Aorta (tissue), 5 donors: ENCODE data around the gene VCAM1. TPM values are rescaled to one million over a fixed set of nuclear protein-coding genes. Genes with fewer than 3 reads are reported as not detected.
A peak's percentile ranks its signal among the peaks of the same experiment; 100 is the strongest.

Experiments
- ATAC-seq: fragments of 200-7000 bp; cut with Tn5 transposase; one replicate; pipeline ENCODE4 v1.9.1; 2022; ENCODE audit warnings: moderate library complexity; ENCODE audit not compliant: low FRiP score
- DNase-seq, 2 donors: peaks; one replicate each; pipeline ENCODE4 v3.0.0-alpha.2; 2020
- H3K27ac ChIP-seq, 2 donors: one replicate each; pipeline ENCODE4 v1.5.1; 2013; ENCODE audit warnings: low read length in 2 of 2, mild to moderate bottlenecking in 2 of 2, moderate library complexity in 2 of 2, control low read depth in 1 of 2, inconsistent platforms in 1 of 2, low read depth in 1 of 2
- H3K27me3 ChIP-seq, 2 donors: one replicate each; pipeline ENCODE4 v1.6.1; 2013; ENCODE audit warnings: control low read depth in 1 of 2, low read length in 1 of 2, mild to moderate bottlenecking in 1 of 2, moderate library complexity in 1 of 2; ENCODE audit not compliant: insufficient read depth in 2 of 2, control insufficient read depth in 1 of 2
- H3K36me3 ChIP-seq, 2 donors: one replicate each; pipeline ENCODE4 v1.6.1; 2013; ENCODE audit warnings: control low read depth in 1 of 2, low read length in 1 of 2, mild to moderate bottlenecking in 1 of 2; ENCODE audit not compliant: insufficient read depth in 2 of 2, control insufficient read depth in 1 of 2
- H3K4me1 ChIP-seq, 2 donors: one replicate each; pipeline ENCODE4 v1.6.1; 2013; ENCODE audit warnings: low read length in 2 of 2, control low read depth in 1 of 2, mild to moderate bottlenecking in 1 of 2, moderate library complexity in 1 of 2; ENCODE audit not compliant: insufficient read depth in 2 of 2, control insufficient read depth in 1 of 2
- H3K4me3 ChIP-seq, 2 donors: one replicate each; pipeline ENCODE4 v1.5.1; 2013; ENCODE audit warnings: low read length in 2 of 2, control low read depth in 1 of 2, mild to moderate bottlenecking in 1 of 2
- H3K9me3 ChIP-seq: one replicate; pipeline ENCODE4 v1.6.1; 2013; ENCODE audit warnings: mild to moderate bottlenecking, low read length; ENCODE audit not compliant: control insufficient read depth
- WGBS, 2 donors: extraction: QIAGEN DNeasy Blood & Tissue Kit; methylation state at CpG; one replicate each; pipeline ENCODE4 v1.1.7; 2013; 5-methylcytosine and 5-hydroxymethylcytosine counted together
- intact Hi-C, 2 donors: fragments of 100-400 bp; cut with DNase I; formaldehyde crosslinking; loops; one replicate each; pipeline versions ENCODE4 v1.14.2 to v1.15.0; 2022
- long read RNA-seq, 2 donors: library from polyadenylated mRNA; unstranded; transcript quantifications; one replicate each; pipeline ENCODE4 v2.0.0, GENCODE V29; 2020 to 2021
- polyA plus RNA-seq, 2 donors: library from polyadenylated mRNA; stranded (reverse); fragments of 200-250 nt; gene quantifications; one replicate each; pipeline ENCODE4 v1.2.3, GENCODE V29; 2013
- total RNA-seq, 2 donors: library from RNA; stranded (reverse); fragmentation: NEBNext Ultra II Directional; extraction: Animal tissue kit (Norgen Biotek cat#: 25700); gene quantifications; one replicate each; pipeline ENCODE4 v1.2.1, GENCODE V29; 2021
- donor health status: healthy with polysubstance abuse.
- donor health status: Bipolar disorder and iron deficiency.
- donor health status: DM: no; HTN: no; CAD: no.
- donor health status: DM: no; HTN: no; CAD: no.
- donor health status: DM: yes; HTN: yes; CAD: no.

Gene VCAM1, protein sequence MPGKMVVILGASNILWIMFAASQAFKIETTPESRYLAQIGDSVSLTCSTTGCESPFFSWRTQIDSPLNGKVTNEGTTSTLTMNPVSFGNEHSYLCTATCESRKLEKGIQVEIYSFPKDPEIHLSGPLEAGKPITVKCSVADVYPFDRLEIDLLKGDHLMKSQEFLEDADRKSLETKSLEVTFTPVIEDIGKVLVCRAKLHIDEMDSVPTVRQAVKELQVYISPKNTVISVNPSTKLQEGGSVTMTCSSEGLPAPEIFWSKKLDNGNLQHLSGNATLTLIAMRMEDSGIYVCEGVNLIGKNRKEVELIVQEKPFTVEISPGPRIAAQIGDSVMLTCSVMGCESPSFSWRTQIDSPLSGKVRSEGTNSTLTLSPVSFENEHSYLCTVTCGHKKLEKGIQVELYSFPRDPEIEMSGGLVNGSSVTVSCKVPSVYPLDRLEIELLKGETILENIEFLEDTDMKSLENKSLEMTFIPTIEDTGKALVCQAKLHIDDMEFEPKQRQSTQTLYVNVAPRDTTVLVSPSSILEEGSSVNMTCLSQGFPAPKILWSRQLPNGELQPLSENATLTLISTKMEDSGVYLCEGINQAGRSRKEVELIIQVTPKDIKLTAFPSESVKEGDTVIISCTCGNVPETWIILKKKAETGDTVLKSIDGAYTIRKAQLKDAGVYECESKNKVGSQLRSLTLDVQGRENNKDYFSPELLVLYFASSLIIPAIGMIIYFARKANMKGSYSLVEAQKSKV
- total RNA-seq (10 to 100 TPM; 27.8 to 78.8 TPM), polyA plus RNA-seq (10 to 100 TPM in 1 of 2 donors, 1 to 10 TPM in 1; 7.5 to 18.7 TPM)
- long read RNA-seq, donor 1, transcript VCAM1-201 (9 exons, 3,083 nt), result major isoform, 26 of 45 reads
- long read RNA-seq, donor 1, partial matches to known transcripts, result 12 of 45 reads
- long read RNA-seq, donor 1, other reads (novel, unspliced or antisense), result 2 of 45 reads
- long read RNA-seq, donor 2, transcript VCAM1-201 (9 exons, 3,083 nt), result major isoform, 76 of 95 reads
- long read RNA-seq, donor 2, partial matches to known transcripts, result 13 of 95 reads
- long read RNA-seq, donor 2, other reads (novel, unspliced or antisense), result 3 of 95 reads

DNA sequence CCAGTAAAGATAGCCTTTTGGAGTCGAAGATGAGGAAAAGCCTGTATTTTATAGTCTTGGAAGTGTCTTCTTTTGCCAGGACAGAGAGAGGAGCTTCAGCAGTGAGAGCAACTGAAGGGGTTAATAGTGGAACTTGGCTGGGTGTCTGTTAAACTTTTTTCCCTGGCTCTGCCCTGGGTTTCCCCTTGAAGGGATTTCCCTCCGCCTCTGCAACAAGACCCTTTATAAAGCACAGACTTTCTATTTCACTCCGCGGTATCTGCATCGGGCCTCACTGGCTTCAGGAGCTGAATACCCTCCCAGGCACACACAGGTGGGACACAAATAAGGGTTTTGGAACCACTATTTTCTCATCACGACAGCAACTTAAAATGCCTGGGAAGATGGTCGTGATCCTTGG lies at the start of gene VCAM1:
VCAM1 (plus strand) TSS at position 253 of the 400 bp plus-strand sequence; CDS start at position 372, 119 bp downstream.
- Histone ChIP-seq H3K36me3 (no peaks in the 10 kb centered on the region), H3K27ac (no peak within 1 kb of the TSS), H3K4me3 (peak within 1 kb of the TSS; percentile 20 to 59), H3K4me1 (peaks cover 1 to 5% of the 10 kb centered on the region in 2 donors), H3K27me3 (no peaks in the 10 kb centered on the region), H3K9me3 (no peaks in the 10 kb centered on the region)
- intact Hi-C loops, result no loop called here
- DNase-seq (no peak), ATAC-seq (no peak)
- 14 to 17% methylated on average over 7 of the region's 7 CpGs for WGBS, 2 donors

GRCh38 chr1:100670083-100670482 lies 49.5 kb upstream of the VCAM1 start:
- ATAC-seq (no peak), DNase-seq (no peak)
- Histone ChIP-seq H3K27ac (no peak overlapping the region), H3K4me3 (no peak overlapping the region), H3K4me1 (no peaks in the 10 kb centered on the region), H3K9me3 (peaks cover 2% of the 10 kb centered on the region), H3K27me3 (no peaks in the 10 kb centered on the region), H3K36me3 (no peaks in the 10 kb centered on the region)
- WGBS, 2 donors, result 77 to 83% methylated on average over 1 of the region's 1 CpG
- intact Hi-C loops, result no loop called here

DNA sequence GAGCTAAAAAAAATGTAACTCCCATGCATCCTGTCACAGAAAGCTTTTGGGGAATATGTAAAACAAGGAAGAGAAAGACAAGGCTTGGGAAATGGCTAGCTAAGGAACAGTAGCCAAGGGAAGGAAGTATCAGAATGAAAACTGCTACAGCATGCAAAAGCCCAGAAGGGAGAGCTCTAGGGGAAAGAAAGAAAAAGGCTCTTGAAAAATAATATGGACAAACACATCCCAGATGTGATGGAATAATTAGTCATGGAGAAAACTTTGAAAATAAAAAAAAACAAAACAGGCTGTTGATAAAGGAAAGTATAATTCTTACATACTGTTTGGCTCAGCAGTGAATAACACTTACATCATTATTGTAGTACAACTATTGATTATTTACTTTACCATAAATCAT lies 47.9 kb upstream of the VCAM1 start:
- ATAC-seq, result no peak
- intact Hi-C loops, result no loop called here
- DNase-seq, result no peak

DNA sequence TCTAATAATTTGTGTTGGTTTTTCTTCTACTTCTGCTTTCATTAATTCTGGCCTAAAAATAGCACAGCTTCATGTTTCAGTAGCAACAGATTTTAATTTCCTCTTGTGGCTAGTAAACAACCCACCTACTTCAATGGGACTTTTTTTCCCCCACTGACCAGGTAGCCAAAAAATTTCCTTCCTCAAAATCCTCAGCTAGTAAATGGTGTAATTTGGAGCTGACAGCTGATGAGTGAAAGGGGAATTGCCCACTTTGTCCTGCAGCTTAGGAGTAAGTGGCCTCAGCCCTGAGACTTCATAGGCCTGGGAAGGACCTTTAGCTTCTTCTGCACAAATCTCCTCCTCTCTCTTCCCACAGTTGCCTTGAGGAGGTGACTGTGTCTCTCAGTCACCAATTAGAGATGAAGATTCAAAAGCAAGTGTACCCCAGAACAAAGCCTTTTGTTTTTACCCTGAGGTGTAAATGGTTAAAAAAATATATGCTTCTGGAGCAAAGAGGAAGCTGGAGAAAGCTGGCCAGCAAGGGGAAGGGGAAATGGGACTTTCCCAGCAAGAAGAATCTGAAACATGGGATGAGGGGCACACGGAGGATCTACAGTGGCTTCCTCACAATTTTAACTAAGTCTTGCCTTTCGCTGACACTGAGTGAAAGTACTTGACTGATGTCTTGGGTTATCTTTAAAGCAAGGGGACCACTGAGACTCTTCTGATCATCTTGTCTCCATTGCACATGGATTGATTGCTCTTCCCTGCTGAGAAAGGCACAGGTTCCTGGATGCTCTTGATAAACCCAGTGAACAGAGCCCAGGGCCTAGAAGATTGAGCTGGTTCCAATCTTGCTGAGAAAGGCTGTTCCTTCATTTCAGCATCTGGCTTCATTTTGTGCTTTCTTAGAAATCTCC lies 35.8 kb upstream of the VCAM1 start:
- WGBS, 2 donors, result 85 to 93% methylated on average over 2 of the region's 2 CpGs
- Histone ChIP-seq H3K36me3 (no peaks in the 10 kb centered on the region), H3K27ac (no peak overlapping the region), H3K4me3 (no peak overlapping the region), H3K27me3 (no peaks in the 10 kb centered on the region), H3K4me1 (no peaks in the 10 kb centered on the region), H3K9me3 (no peaks in the 10 kb centered on the region)
- intact Hi-C loops, result no loop called here
- DNase-seq (peak in 1 of 2 donors; percentile 42), ATAC-seq (no peak)

More for the DNA sequence above, 47.9 kb upstream of the VCAM1 start:
- Histone ChIP-seq H3K9me3 (peaks cover 3% of the 10 kb centered on the region), H3K4me1 (no peaks in the 10 kb centered on the region), H3K4me3 (no peak overlapping the region), H3K27me3 (no peaks in the 10 kb centered on the region), H3K27ac (no peak overlapping the region), H3K36me3 (no peaks in the 10 kb centered on the region)

DNA sequence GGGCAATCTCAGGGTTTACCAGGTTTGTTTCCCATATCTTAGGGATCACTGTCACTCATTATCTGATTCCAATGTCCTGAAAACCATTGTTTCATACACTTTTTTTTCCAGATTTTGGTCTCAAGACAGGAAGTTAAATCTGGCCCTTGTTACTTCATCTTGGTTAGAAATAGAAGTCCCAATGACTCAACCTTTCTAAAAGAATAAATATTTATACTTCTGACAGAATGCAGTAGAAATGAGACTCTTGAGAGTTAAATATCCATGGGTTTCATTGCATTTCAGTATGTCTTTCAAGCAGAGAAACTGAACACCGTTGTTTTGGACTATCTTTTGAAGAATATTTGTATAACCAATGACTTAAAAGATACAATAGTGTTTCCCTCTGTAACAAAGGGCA lies 19.8 kb upstream of the VCAM1 start:
- Histone ChIP-seq H3K4me3 (no peak overlapping the region), H3K4me1 (peaks cover 6 to 11% of the 10 kb centered on the region in 2 donors), H3K27ac (peak overlapping the region; percentile 33 to 67), H3K9me3 (no peaks in the 10 kb centered on the region), H3K27me3 (no peaks in the 10 kb centered on the region), H3K36me3 (no peaks in the 10 kb centered on the region)
- intact Hi-C loops, result loop anchor here in 1 of 2 donors (5.0 to 10.0 kb wide), 4 partner anchors 38 to 165 kb away; partner anchors contain the start of gene GPR88
- ATAC-seq (no peak), DNase-seq (no peak)
- 5 to 7% methylated on average over 1 of the region's 1 CpG for WGBS, 2 donors

DNA sequence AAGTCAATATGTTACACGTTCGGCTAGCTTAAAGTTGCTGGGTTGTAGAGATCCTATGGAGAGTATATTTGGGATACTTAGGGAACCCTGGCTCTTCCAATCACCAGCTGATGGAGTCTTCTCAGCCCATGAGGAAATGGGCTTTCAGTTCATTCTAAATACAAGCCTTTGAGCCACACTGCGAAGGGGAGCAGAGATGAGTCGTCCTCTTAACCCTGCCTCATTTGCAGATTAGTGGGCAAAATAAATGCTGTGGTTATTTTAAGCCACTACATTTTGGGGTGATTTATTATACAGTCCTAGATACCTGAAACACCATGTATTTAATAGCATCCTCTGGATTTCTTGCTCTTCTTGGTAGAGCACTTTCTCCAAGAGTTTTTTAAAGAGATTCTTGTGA lies 19.0 kb upstream of the VCAM1 start:
- DNase-seq (no peak), ATAC-seq (no peak)
- H3K27ac ChIP-seq, result peak overlapping the region; percentile 48 to 67
- H3K4me3 ChIP-seq, result no peak overlapping the region
- WGBS, 2 donors, result 44 to 49% methylated on average over 4 of the region's 4 CpGs
- H3K4me1 ChIP-seq, result peaks cover 6 to 11% of the 10 kb centered on the region in 2 donors
- H3K36me3 ChIP-seq, result no peaks in the 10 kb centered on the region
- H3K27me3 ChIP-seq, result no peaks in the 10 kb centered on the region
- intact Hi-C loops, result loop anchor here in 1 of 2 donors (5.0 to 10.0 kb wide), 4 partner anchors 37 to 166 kb away; partner anchors contain the start of gene GPR88
- no peaks in the 10 kb centered on the region for H3K9me3 ChIP-seq

DNA sequence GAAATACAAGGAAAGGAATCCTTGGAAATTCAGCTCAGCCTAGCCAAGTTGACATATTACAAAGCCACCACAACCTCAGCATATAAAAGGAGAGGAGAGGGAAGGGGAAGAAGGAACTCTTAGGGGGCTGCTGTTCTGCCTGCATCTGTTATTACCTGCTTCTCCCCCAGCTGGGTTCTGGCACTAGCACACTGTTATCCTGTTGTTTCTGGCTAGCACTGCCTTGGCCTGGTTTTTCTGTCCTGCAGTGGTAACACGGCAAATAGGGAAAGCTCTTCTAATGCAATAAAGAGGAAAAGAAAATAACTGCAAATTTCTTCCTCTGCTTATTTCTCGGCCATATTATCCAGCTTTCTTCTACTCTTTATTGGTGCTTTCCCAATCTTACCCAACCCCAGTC lies 16.5 kb upstream of the VCAM1 start:
- H3K36me3 ChIP-seq, result no peaks in the 10 kb centered on the region
- H3K4me1 ChIP-seq, result peaks cover 6 to 11% of the 10 kb centered on the region in 2 donors
- intact Hi-C loops, result loop anchor here in 1 of 2 donors (5.0 to 10.0 kb wide), 4 partner anchors 34 to 168 kb away; partner anchors contain the start of gene GPR88
- WGBS, 2 donors, result 2 to 6% methylated on average over 2 of the region's 2 CpGs
- H3K27me3 ChIP-seq, result no peaks in the 10 kb centered on the region
- H3K4me3 ChIP-seq, result no peak overlapping the region
- DNase-seq (no peak), ATAC-seq (no peak)
- no peaks in the 10 kb centered on the region for H3K9me3 ChIP-seq
- peak overlapping the region in 1 of 2 donors; percentile 76 for H3K27ac ChIP-seq
